ENCODE results near the gene NRP2. TPM values are rescaled to one million over a fixed set of nuclear protein-coding genes. Genes with fewer than 3 reads are reported as not detected.

Gene NRP2
- total RNA-seq, 1 donor from 2014 or later, result 90.3 TPM

DNA sequence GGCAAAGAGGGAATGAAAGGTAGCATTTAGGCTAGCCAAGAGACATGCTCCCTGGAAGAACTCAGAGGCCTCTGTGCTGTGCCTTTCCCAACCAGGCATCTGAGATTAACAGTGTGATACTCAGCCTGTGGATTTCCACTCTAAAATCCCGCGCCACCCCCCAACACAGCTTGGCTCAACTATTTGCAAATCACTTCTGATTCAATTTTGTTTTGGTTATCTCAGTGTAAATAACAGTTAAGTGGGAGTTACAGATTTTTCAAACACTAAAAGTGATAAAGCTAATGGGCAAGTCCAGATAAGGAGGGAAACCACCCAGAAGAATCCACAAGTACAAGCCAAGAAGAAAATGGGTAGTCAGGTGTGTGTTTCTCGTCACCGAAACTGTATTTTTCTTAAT is 1.4 kb upstream of the NRP2 start:
- peaks cover 50% of the 10 kb centered on the region for H3K4me1 Mint-ChIP-seq

DNA sequence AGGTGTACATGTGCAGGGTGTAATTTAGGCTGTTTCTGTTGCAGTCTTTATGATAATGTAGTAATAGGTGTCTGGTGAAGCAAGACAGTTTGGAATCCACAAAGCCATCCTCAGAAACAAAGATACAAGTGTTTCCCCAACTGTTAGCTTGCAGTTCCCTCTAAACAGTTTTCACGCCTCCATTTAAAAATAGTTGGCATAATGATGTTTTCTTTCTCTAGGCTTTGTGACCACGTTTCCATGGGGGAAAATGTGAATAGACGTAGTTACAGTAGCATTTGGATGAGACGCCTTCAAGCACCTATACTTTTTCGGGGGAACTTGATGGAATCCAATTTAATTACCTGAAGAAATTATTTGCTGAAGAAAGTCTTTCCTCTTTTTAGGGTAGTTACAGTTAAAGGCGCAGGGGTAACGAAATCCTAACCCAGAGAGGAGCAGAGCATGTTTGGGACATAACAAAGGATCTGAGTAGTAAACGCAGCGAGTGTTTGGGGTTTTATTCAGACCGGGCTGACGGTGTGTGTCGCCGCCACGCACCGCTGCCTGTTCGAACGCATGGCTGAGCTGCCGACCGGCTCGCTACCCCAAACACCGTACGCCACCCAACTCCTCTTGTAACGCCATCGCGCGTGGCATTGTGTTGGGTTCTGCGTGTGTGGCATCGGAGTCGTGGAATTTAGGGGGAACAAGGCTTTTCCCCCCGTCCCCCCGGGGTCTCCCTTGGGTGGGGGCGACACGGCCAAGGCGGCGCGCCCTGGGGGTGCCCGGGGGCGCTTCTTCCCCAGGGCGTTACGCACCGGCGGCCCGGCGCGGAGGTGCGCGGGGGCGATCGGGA is 681 bp upstream of the NRP2 start:
- peak overlapping the region; percentile 95 for H3K27ac Mint-ChIP-seq (ENCODE audit: unreplicated experiment)
- peak overlapping the region; percentile 89 for H3K4me3 Mint-ChIP-seq
- H3K9me3 Mint-ChIP-seq, result no peaks in the 10 kb centered on the region
- peaks cover 55% of the 10 kb centered on the region for H3K4me1 Mint-ChIP-seq
- no peaks in the 10 kb centered on the region for H3K36me3 Mint-ChIP-seq (ENCODE audit: low read depth)
- no peak for DNase-seq (ENCODE audit: low read depth, low spot score)
- H3K27me3 Mint-ChIP-seq (ENCODE audit: low read depth), result peaks cover 42% of the 10 kb centered on the region
- TF ChIP-seq, protein P1, sequence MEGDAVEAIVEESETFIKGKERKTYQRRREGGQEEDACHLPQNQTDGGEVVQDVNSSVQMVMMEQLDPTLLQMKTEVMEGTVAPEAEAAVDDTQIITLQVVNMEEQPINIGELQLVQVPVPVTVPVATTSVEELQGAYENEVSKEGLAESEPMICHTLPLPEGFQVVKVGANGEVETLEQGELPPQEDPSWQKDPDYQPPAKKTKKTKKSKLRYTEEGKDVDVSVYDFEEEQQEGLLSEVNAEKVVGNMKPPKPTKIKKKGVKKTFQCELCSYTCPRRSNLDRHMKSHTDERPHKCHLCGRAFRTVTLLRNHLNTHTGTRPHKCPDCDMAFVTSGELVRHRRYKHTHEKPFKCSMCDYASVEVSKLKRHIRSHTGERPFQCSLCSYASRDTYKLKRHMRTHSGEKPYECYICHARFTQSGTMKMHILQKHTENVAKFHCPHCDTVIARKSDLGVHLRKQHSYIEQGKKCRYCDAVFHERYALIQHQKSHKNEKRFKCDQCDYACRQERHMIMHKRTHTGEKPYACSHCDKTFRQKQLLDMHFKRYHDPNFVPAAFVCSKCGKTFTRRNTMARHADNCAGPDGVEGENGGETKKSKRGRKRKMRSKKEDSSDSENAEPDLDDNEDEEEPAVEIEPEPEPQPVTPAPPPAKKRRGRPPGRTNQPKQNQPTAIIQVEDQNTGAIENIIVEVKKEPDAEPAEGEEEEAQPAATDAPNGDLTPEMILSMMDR (conservative IDR thresholded peaks at IDR 0.05), result no peak

More for the DNA sequence above, 1.4 kb upstream of the NRP2 start:
- Mint-ChIP-seq H3K36me3 (ENCODE audit: low read depth) (no peaks in the 10 kb centered on the region), H3K27ac (ENCODE audit: unreplicated experiment) (no peak overlapping the region), H3K27me3 (ENCODE audit: low read depth) (peaks cover 36% of the 10 kb centered on the region), H3K4me3 (peak overlapping the region; percentile 86), H3K9me3 (no peaks in the 10 kb centered on the region)
- DNase-seq (ENCODE audit: low read depth, low spot score), result no peak
- TF ChIP-seq, protein P1 (conservative IDR thresholded peaks at IDR 0.05), result no peak

DNA sequence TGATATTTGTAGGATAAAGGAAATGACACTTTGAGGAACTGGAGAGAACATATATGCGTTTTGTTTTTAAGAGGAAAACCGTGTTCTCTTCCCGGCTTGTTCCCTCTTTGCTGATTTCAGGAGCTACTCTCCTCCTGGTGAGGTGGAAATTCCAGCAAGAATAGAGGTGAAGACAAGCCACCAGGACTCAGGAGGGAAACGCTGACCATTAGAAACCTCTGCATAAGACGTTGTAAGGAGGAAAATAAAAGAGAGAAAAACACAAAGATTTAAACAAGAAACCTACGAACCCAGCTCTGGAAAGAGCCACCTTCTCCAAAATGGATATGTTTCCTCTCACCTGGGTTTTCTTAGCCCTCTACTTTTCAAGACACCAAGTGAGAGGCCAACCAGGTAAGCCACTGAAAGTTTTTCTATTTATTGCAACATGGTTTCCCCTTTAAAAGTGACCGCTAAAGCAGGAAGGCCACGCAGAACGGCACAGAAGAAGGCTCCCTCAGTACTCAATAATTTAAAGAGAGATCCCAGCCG is 735 bp downstream of the NRP2 start:
- Mint-ChIP-seq H3K9me3 (no peaks in the 10 kb centered on the region), H3K36me3 (ENCODE audit: low read depth) (no peaks in the 10 kb centered on the region), H3K4me3 (peak overlapping the region; percentile 96), H3K4me1 (peaks cover 65% of the 10 kb centered on the region), H3K27me3 (ENCODE audit: low read depth) (peaks cover 52% of the 10 kb centered on the region), H3K27ac (ENCODE audit: unreplicated experiment) (no peak overlapping the region)
- TF ChIP-seq, protein P1 (conservative IDR thresholded peaks at IDR 0.05), result no peak
- no peak for DNase-seq (ENCODE audit: low read depth, low spot score)

DNA sequence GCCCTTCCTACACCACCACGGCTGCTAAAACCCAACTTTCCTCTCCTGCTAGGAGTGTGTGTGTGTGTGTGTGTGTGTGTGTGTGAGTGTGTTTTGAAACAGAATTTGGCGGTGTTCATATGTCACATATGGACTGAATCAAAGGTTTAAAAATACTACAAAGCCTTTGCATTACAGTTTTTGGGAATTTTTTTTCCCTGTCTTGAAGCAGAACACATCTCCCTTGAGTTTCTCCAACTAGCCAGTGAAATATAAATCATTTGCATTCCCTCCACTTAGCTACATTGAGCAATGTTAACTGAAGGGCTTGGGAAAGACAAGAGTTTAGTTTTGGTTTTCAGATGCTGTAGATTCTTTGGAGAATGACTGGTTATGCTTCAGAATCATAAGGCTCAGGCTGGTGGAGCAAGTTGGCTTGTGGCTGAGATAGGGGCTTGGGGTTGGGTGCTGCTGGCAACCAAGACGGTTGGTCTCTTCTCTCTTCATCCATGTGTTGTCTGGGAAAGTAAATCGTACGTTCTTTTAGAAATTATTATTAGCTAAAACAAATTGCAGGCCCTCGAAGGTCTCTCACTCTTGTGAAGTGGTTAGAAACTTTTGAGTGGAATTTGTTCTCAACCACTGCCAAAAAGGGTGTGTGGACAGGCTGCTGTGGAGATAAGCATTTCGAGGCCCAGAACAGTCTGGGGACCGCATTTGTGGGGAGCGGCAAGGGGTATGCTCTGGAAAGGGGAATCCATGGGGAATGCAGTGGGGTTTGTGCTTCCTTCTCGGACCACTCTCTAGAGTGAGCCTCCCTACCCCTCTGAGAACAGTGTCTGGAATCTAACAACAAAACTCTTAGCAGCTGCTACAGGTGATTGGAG is 1.4 kb downstream of the NRP2 start:
- H3K27me3 Mint-ChIP-seq (ENCODE audit: low read depth), result peaks cover 52% of the 10 kb centered on the region
- no peak for DNase-seq (ENCODE audit: low read depth, low spot score)
- H3K4me3 Mint-ChIP-seq, result peak overlapping the region; percentile 96
- H3K27ac Mint-ChIP-seq (ENCODE audit: unreplicated experiment), result peak overlapping the region; percentile 60
- peaks cover 72% of the 10 kb centered on the region for H3K4me1 Mint-ChIP-seq
- TF ChIP-seq, protein P1 (conservative IDR thresholded peaks at IDR 0.05), result no peak
- H3K36me3 Mint-ChIP-seq (ENCODE audit: low read depth), result no peaks in the 10 kb centered on the region
- no peaks in the 10 kb centered on the region for H3K9me3 Mint-ChIP-seq

DNA sequence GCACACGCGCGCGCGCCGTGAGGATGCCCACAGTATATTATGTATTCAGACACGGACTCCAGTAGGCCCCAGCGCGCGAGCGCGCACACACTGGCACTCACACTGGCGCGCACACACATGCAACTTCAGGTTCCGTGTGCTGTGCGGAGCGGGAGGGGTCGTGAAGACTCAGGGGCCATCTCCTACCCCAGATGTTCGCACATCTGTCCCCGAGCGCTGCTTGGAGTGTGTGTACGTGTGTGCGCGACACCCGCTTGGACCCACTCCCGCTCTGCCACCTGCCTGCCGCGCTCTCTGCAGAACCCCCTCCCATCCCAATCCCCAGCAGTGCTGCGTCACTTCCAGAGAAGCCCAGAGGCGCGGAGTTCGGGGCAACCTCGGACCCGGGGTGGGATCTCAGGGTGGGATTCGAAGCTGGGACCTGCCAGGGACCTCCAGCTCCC is 2.6 kb downstream of the NRP2 start:
- Mint-ChIP-seq H3K27ac (ENCODE audit: unreplicated experiment) (no peak overlapping the region), H3K4me1 (peaks cover 79% of the 10 kb centered on the region), H3K9me3 (no peaks in the 10 kb centered on the region), H3K36me3 (ENCODE audit: low read depth) (peaks cover under 1% of the 10 kb centered on the region), H3K4me3 (peak overlapping the region; percentile 96), H3K27me3 (ENCODE audit: low read depth) (peaks cover 52% of the 10 kb centered on the region)
- no peak for DNase-seq (ENCODE audit: low read depth, low spot score)
- TF ChIP-seq, protein P1 (conservative IDR thresholded peaks at IDR 0.05), result no peak

All from neural crest cell (in vitro differentiated cells).